HG03175 (cell line): Measurements from ENCODE around the gene CRABP2.

ENCODE experiments used
- ATAC-seq: cut with Tn5 transposase; IDR thresholded peaks from one replicate; pipeline ENCODE4 v1.9.1; 2021; ENCODE audit warnings: mild to moderate bottlenecking, moderate library complexity; ENCODE audit not compliant: unreplicated experiment

Gene CRABP2

DNA sequence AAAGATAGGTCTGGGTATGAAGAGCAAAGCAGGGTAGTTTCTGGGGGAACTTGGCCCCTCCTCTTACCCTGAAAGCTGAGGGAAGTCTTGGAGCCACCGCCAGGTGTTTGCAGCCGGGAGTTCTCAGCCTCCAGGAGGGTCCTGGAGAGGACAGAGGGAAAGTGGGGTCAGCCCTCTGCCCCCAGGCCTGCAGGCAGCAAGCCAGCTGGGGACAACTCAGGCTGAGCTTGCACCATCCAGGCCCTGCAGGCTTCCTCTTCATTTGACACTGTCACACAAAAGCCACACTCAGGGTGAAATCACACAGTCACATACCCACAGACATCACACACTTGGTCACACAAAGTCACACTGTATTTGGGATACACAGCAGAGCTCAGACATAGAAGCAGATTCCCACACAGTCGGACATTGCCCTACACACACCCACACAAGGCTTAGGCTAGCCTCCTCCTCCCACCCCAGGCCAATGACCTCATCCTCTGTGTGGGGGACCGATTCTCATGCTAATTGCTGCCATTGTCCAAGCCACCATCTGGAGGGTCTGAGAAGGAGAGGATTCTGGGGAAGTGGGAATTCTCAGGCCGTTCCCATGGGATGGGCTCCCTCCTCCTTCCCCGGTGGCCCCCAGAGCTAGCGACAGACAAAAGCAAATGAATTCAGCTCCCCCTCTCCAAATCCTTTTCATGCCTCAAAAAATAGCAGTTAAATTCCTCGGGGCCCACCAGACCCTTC, 31.8 kb downstream of the CRABP2 start:
- no peak for ATAC-seq

DNA sequence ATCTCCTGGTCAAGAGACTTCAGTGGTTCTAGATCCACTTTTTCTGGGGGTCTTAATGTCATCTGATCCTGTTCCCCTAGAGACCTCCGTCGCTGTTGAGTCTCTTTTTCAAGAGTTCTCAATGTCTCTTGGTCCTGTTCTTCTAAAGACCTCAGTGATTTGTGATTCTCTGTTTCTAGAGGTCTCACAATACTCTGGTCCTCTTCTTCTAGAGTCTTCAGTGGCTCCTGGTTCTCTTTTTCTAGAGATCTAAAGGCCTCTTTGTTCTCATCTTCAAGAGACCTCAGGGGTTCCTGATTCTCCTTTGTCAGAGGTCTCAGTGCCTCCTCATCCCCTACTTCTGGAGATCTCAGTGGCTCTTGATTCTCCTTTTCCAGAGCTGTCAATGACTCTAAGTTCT, 33.6 kb downstream of the CRABP2 start:
- no peak for ATAC-seq

DNA sequence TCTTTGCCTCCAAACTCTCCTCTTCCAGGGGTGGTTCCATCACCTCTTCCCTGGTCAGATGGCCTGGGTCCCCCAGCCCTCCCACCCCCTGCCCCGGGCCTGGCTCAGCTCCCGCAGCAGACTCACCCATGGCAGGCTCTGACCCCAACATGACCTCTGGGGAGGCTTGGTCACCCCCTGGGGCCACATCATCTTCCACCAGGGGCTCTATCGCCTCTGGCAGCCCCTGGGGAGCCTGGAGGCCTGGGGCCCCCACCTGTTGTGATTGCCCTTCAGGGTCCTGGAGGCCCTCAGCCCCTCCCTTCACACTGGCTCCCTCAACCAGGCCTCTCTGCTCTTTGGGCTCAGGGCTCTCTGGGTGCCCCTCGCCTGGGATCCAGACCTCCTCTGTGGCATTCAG, 34.6 kb downstream of the CRABP2 start:
- ATAC-seq: no peak

DNA sequence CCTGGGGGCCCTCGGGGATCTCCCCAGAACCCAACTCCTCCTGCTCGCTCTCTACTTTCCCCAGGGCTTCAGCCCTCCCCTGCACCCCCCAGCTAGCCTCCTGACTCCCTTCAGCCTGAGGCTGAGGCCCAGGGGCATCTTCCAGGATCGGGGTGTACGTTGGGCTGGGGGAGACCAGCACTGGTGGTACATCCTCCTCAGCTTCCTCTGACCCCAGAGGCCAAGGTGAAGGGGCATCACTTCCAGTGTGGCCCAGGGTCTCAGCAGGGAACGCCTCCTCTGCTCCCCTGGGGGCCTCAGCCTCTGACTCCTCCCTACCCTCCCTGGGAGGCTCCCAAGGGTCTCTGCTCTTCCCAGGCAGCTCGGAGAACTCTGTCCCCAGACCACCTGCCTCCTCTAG, 35.0 kb downstream of the CRABP2 start:
- ATAC-seq: no peak

DNA sequence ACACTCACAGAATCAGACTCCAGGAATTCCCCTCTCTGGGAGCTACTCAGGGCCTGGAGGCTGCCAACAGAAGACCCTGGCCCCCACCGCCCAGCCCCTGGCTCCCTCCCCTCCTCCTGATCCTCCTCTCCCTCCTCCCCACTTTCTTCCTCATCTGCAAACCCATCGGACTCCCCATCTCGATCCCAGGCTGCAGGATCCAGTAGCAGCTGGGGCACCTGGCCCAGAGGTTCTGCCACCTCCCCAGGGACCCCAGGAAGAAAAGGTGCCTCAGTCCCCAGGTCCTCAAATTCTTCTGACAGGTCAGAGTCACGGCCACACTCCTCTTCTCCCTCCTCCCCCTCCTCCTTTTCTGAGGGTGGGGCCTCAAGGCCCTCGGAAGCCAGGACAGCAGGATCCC, 35.6 kb downstream of the CRABP2 start:
- no peak for ATAC-seq

DNA sequence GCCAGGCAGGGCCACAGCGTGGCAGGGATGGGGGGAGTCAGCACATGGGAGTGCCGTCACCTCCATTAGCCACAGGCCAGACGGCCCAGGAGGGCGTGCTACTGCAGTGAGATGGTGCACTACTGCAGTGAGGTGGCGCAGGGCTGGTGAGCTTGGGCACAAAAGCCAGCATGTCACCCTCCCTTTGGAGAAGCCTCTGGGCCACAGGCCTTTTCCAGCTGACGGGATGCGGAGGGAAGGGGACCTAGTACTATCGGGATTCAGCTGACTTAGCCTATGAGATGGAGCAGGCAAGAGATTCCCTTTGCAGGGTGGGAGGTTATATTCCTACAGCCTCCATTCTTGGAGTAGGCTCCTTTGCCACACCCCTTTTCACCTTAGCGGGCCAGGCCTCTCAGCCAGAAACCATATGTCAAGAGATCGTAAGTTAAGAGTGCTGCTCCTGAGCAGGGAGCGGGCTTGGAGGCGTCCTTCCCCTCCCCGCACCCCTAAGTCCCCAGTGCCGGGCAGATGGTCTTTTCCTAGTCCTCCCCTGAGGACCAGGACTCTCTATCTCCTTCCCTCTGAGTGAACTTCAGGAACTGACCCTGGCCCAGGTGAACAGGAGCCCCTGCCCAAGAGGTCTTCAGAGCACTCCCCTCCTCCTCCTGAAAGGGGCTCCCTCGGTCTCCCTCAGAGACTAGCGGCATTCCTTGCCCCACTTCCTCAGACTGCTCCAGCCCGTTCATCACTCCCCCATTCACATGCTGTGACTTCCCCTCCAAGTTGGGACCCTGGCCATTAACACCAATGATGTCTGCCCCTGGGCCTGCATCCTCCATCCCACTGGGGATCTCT, 36.4 kb downstream of the CRABP2 start:
- ATAC-seq: no peak

DNA sequence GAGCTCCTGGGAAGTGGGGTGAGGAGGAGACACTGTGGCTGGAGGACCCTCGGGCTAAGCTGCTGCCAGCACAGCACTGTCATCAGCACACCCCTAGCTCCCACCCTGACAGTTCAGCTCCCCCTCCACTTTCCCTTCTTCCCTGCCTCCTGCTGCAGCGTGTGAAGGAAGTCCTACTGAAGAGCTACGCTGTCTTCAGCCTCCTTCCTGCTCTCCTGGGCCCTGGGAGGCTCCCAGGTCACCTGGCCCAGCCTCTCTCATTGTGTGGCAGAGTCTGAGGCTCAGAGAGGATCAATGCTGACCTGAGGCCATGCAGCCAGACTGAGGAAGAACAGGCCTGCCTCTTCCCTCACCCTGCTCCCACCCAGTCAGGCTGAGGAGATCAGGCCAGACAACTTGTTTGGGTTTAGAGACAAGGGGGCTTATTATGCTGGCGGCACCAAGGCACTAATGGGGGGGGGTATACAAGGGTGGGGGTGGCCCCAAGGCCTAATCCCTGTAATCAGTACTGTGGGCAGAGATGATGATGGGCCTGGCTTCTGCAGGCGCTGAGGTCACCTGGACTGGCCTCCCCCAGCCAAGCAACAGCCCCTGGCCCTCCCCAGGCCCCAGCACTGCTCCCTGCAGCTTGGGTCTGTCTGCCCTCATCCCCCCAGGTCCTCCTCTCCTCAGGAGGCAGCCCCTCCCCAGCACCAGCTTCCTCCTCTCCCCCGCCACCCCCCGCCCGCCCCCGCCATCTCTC, 37.2 kb downstream of the CRABP2 start:
- ATAC-seq: no peak

GRCh38 chr1:156667610-156667967, 37.8 kb downstream of the CRABP2 start:
- ATAC-seq: no peak

DNA sequence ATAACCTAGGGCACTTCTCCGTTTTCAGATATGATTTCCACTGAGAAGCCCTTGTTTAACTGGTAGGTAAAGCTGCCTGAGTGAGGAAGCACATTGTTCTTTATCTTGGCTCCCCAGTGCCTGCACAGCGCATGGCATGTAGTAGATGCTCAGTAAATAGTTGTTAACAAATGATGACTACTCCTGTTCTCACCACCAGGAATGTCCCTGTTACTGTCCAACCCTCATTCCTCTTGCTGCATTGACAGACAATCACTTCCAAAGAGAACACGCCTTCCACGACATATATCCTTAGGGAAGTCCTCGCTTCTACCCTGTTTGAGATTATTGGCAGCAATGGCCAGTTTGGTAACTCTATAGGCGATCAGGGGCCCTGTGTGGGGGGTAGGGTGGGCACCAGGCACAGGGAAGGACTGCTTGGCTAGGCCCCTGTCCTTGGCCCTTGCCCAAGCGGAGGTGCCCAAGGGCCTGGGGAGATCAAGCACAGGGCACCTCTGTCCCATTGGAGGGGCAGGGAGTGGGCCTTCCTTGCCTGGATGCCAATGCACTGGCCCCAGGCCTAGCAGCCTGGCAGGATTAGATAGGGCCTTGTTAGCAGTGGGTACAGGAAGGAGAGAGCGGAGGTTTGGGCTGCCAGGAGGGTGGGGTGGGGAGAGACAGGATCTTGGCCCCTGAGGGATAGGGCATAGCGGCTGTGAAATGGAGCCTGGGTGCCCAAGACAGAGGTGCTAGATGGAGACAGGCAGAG, 38.3 kb downstream of the CRABP2 start:
- no peak for ATAC-seq

- no peak for ATAC-seq
Measured at GRCh38 chr1:156665539-156665938, 39.8 kb downstream of the CRABP2 start.

DNA sequence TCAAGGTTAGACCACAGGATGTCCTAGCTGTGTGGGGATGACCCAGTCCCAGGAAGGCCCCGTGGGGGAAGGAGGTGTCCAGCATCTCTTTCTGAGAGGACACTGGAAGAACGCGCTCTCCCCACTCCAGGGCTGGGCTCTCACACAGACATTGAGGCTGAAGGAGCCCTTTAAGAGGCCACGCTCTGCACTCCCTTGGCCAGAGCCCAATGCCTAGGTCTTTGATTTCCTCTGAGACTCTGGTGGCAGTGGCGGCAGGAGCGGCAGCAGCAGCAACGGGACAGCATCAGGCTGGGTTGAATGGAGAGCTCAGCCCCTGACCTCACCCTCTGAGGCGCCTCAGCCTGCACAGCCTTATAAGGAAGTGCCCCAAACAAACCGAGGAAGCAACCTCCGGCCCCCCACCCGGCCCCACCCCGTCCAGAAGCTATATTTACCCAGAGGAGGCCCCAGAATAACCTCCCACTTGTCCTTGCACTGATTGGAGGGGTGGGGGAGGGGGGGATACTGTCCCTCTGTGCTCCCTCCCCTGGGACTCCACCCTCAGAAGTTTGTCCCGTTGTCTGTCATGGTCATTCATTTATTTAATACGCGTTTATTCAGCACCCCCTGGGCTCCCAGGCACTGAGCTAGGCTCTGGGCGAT, 40.5 kb downstream of the CRABP2 start:
- no peak for ATAC-seq

DNA sequence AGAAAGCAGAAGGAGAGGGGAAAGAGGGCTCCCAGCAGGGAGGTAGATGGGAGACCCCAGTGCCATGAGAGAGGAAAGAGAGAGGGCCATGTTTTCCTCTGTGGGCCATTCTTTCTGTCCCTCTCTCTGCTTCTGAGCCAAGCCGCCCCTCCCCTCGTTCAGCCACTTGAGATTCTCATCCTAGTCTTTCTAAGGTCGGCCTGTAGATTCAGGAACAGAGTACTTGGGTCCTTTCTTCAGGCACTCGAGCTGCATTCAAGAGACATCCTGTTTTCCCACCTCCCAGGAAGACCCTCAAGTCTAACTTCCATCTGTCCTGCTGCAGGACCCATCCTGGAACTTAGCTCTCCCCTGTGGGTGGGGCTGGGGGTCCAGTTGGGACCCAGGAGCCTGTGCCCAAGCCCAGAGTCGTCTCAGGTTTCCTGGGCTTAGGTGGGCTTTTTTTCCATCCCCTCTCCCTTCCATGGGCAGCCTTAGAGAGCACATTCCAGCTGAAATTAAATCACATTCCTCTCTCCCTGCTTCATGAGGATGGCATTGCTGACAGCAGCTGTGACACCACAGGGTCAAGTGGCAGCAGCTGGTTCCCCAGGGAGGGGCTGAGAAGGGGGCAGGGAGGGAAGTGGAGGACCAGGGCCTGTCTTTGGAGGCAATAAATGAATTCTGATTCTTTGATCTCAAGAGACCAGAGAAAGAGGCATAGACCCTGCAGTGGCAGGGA, 41.2 kb downstream of the CRABP2 start:
- ATAC-seq: no peak

GRCh38 chr1:156663178-156663577, 42.2 kb downstream of the CRABP2 start:
- no peak for ATAC-seq

- no peak for ATAC-seq
Measured at GRCh38 chr1:156662800-156663055, 42.7 kb downstream of the CRABP2 start.

DNA sequence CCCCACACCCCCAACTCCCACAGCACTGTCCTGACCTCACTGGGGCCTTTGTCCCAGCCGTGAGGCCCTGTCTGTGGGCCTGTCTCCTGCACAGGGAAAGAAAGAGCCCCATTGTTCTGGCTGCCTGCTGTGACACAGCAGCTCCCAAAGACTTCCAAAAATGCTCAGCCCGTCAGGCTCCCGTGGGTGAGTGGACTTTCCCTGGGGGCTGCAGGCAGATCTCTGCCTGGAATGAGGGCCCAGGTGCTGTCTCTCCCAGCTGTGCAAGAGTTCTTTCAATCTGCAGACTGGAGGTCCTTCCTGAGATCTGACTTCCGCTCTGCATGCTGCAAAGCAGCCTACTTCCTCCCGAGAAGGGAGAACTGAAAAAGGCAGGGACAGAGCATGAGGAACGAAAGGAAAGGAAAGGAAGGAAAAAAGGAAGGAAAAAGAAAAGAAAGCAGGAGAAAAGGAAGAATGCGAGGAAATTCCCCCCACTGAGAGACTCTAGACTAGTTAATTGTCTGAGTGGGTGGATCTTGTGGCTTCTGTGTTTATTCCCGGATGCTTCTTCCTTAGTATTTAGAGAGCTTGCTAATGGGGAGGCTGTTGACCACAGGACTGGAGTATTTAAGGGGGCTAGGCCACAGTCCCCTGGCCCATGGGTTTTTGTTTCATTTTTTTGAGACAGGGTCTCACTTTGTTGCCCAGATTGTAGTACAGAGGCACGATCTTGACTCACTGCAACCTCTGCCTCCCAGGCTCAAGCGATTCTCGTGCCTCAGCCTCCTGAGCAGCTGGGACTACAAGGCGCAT, 43.2 kb downstream of the CRABP2 start:
- no peak for ATAC-seq

DNA sequence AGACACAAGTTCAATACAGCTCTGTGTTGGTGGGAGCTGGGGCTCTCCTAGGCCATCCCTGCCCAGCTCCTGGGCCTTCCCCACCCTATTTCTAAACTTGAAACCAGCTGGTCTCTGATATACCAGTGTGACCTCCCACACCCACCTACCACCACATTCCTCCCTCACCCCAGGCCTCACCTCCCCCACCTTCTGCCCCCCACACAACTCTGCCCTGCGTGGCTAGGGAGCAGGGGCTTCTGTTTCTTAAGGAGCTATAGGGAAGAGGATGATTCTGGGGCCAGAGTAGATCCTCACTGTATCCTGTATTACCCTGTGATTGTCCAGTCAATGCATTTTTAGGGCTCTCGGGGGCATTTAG, 44.7 kb downstream of the CRABP2 start:
- no peak for ATAC-seq

DNA sequence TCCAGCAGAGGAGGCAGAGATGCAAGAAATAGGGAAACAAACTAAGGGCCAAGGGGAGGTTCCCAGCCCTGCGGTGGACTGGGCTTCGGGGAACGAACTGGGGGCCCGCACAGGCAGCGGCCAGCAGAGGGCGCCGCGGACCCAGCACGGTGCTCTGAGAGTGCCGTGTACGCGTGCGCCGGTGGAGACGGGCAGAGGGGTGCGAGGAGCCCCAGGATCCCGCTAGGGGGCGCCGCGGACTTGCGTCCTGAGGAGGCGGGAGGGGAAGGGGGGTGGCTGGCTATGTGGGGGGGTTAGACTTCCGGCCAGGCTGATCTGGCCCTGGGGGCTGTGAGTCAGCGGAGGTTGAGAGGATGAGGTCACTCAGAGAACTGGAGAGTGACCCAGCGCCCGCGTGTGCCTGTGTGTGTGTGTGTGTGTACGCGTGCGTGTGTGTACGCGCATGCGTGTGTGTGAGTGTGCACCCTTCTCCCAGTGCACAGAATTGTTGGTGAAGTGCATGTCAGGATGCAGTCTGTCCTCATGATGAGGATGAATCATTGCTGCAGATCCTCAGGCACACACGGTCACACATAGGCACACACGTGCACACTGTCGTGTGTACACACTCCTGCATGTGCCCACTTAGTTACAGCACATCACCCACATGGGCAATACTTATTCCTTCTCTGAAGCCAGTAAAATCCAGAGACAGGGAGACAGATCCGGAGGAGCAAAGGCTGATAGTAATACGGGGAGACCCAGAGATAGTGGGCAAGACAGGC, 45.2 kb downstream of the CRABP2 start:
- ATAC-seq: peak; percentile 70

DNA sequence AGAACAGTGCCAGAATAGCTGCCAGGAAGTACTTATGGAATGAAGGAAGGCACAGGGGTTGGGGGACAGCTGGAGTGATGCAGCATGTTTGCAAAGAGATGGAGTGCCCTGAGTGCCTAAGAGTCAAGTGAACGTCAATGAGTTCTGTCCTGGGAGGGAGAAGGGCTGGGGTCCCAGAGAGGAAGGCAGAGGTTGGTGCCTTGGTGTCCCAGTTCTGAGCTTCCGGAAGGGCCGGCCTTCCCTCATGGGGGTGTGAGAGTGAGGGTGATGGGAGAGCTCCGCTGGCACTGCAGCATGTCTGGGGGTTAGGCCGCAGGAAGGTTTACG, 45.8 kb downstream of the CRABP2 start:
- ATAC-seq: no peak
